Measurements from ENCODE around the gene SCAF8. TPM values are rescaled to one million over a fixed set of nuclear protein-coding genes. Genes with fewer than 3 reads are reported as not detected.

Gene SCAF8
- total RNA-seq, 4 donors from 2014 or later, result 33.8 to 49.3 (median 41.7) TPM

GRCh38 chr6:154847318-154847717, 114.1 kb downstream of the SCAF8 start:
- peaks cover 12 to 27% of the 10 kb centered on the region in 2 donors for H3K4me1 ChIP-seq
- ATAC-seq (no peak), DNase-seq (no peak)
- in situ Hi-C loops (cut with MboI; ENCODE audit: low sequenced_read_pairs in 4 of 4) (no loop called here), intact Hi-C loops (cut with DNase I; ENCODE audit: low total_unique reads) (no loop called here)
- no peaks in the 10 kb centered on the region for H3K36me3 ChIP-seq
- no peak overlapping the region for H3K27ac ChIP-seq
- H3K4me3 ChIP-seq, result no peak overlapping the region
- no peaks in the 10 kb centered on the region for H3K27me3 ChIP-seq
- H3K9me3 ChIP-seq, result no peaks in the 10 kb centered on the region
- TF ChIP-seq, protein P1, sequence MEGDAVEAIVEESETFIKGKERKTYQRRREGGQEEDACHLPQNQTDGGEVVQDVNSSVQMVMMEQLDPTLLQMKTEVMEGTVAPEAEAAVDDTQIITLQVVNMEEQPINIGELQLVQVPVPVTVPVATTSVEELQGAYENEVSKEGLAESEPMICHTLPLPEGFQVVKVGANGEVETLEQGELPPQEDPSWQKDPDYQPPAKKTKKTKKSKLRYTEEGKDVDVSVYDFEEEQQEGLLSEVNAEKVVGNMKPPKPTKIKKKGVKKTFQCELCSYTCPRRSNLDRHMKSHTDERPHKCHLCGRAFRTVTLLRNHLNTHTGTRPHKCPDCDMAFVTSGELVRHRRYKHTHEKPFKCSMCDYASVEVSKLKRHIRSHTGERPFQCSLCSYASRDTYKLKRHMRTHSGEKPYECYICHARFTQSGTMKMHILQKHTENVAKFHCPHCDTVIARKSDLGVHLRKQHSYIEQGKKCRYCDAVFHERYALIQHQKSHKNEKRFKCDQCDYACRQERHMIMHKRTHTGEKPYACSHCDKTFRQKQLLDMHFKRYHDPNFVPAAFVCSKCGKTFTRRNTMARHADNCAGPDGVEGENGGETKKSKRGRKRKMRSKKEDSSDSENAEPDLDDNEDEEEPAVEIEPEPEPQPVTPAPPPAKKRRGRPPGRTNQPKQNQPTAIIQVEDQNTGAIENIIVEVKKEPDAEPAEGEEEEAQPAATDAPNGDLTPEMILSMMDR (IDR thresholded peaks at IDR 0.05 in 4 of 5, conservative IDR thresholded peaks at IDR 0.05 in 1 of 5), result no peak
- TF ChIP-seq POLR2A (IDR thresholded peaks at IDR 0.05), result no peak

DNA sequence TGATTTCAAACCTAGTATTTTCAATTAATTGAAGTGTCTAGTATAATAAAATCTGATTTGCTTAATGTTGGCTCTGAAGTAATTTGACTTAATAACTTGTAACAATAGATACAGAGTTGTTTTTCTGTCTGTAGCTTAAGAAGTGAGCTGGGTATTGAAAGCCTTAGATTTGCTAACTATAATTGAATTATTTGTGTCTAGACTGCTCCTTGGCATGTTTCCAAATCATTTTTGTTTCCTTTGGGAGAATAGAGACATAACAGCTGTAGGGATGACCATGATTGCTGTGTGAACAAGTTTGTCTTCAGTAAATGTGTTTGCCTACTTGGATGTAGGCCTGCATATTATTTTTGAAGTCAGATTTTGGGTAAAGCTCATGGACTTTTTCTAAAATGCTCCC, 115.4 kb downstream of the SCAF8 start:
- Histone ChIP-seq H3K4me1 (peaks cover 16 to 22% of the 10 kb centered on the region in 2 donors), H3K9me3 (no peaks in the 10 kb centered on the region), H3K27me3 (no peaks in the 10 kb centered on the region), H3K4me3 (no peak overlapping the region), H3K36me3 (no peaks in the 10 kb centered on the region), H3K27ac (no peak overlapping the region)
- in situ Hi-C loops (cut with MboI; ENCODE audit: low sequenced_read_pairs in 4 of 4), result no loop called here
- no peak for ATAC-seq
- TF ChIP-seq, protein P1 (IDR thresholded peaks at IDR 0.05 in 4 of 5, conservative IDR thresholded peaks at IDR 0.05 in 1 of 5), result no peak
- TF ChIP-seq POLR2A (IDR thresholded peaks at IDR 0.05), result no peak
- intact Hi-C loops (cut with DNase I; ENCODE audit: low total_unique reads), result no loop called here
- no peak for DNase-seq

DNA sequence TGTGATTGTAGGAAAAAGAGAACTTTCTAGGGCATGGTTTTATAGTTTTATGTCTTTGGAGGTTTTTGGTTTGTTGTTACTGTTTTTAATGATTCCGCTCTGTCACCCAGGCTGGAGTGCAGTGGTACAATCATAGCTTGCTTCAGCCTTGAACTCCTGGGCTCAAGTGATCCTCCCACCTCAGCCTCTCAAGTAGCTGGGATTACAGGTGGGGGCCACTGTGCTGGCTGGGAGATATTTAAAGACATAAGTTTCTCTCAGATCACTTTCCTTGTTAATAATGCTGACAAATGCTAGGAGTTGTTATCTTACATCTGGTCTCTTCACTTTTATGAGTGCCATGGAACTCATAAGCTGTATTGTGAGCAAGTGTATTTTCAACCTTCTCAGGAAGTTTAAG, 116.3 kb downstream of the SCAF8 start:
- ATAC-seq (no peak), DNase-seq (no peak)
- H3K4me1 ChIP-seq, result peaks cover 16 to 22% of the 10 kb centered on the region in 2 donors
- no peaks in the 10 kb centered on the region for H3K36me3 ChIP-seq
- no peaks in the 10 kb centered on the region for H3K9me3 ChIP-seq
- no peak overlapping the region for H3K27ac ChIP-seq
- H3K27me3 ChIP-seq, result no peaks in the 10 kb centered on the region
- no peak overlapping the region for H3K4me3 ChIP-seq
- intact Hi-C loops (cut with DNase I; ENCODE audit: low total_unique reads) (no loop called here), in situ Hi-C loops (cut with MboI; ENCODE audit: low sequenced_read_pairs in 4 of 4) (no loop called here)
- TF ChIP-seq, protein P1 (IDR thresholded peaks at IDR 0.05 in 4 of 5, conservative IDR thresholded peaks at IDR 0.05 in 1 of 5), result no peak
- TF ChIP-seq POLR2A (IDR thresholded peaks at IDR 0.05), result no peak

GRCh38 chr6:154852687-154853086, 119.5 kb downstream of the SCAF8 start:
- ATAC-seq, result no peak
- Histone ChIP-seq H3K27me3 (no peaks in the 10 kb centered on the region), H3K36me3 (no peaks in the 10 kb centered on the region), H3K9me3 (no peaks in the 10 kb centered on the region), H3K4me3 (no peak overlapping the region), H3K4me1 (peaks cover 7 to 18% of the 10 kb centered on the region in 2 donors), H3K27ac (no peak overlapping the region)
- intact Hi-C loops (cut with DNase I; ENCODE audit: low total_unique reads) (no loop called here), in situ Hi-C loops (cut with MboI; ENCODE audit: low sequenced_read_pairs in 4 of 4) (no loop called here)
- TF ChIP-seq, protein P1 (IDR thresholded peaks at IDR 0.05 in 4 of 5, conservative IDR thresholded peaks at IDR 0.05 in 1 of 5), result no peak
- TF ChIP-seq POLR2A (IDR thresholded peaks at IDR 0.05), result no peak
- DNase-seq, result no peak

- H3K27ac ChIP-seq, result no peak overlapping the region
- TF ChIP-seq, protein P1 (IDR thresholded peaks at IDR 0.05 in 4 of 5, conservative IDR thresholded peaks at IDR 0.05 in 1 of 5), result no peak
- no peak overlapping the region for H3K4me3 ChIP-seq
- in situ Hi-C loops (cut with MboI; ENCODE audit: low sequenced_read_pairs in 4 of 4), result no loop called here
- no peaks in the 10 kb centered on the region for H3K9me3 ChIP-seq
- DNase-seq (no peak), ATAC-seq (no peak)
- H3K36me3 ChIP-seq, result no peaks in the 10 kb centered on the region
- intact Hi-C loops (cut with DNase I; ENCODE audit: low total_unique reads), result no loop called here
- H3K27me3 ChIP-seq, result no peaks in the 10 kb centered on the region
- peaks cover 3 to 5% of the 10 kb centered on the region in 2 donors for H3K4me1 ChIP-seq
These were observed 124.3 kb downstream of the SCAF8 start for GRCh38 chr6:154857529-154857928.

Data from gastrocnemius medialis (tissue), 4 donors.